ENCODE measurements around the gene KRT82. TPM values are rescaled to one million over a fixed set of nuclear protein-coding genes. Genes with fewer than 3 reads are reported as not detected.

Gene KRT82
- total RNA-seq, 1 donor from 2014 or later = not detected

- DNase-seq (ENCODE audit: low spot score, unreplicated experiment) = no peak
- Mint-ChIP-seq H3K9me3 (ENCODE audit: low read depth) (no peaks in the 10 kb centered on the region), H3K4me1 (ENCODE audit: low read depth) (no peaks in the 10 kb centered on the region), H3K36me3 (ENCODE audit: insufficient read depth) (no peaks in the 10 kb centered on the region), H3K27me3 (peaks cover 36% of the 10 kb centered on the region), H3K27ac (no peak overlapping the region), H3K4me3 (ENCODE audit: low read depth) (no peak overlapping the region)
- no peak for TF ChIP-seq CTCF (IDR thresholded peaks at IDR 0.05; ENCODE audit: unreplicated experiment)
Observed at GRCh38 chr12:52354200-52354599, 51.9 kb downstream of the KRT82 start.

- TF ChIP-seq CTCF (IDR thresholded peaks at IDR 0.05; ENCODE audit: unreplicated experiment) = no peak
- Mint-ChIP-seq H3K27ac (no peak overlapping the region), H3K27me3 (peaks cover 39% of the 10 kb centered on the region), H3K4me3 (ENCODE audit: low read depth) (no peak overlapping the region), H3K9me3 (ENCODE audit: low read depth) (no peaks in the 10 kb centered on the region), H3K36me3 (ENCODE audit: insufficient read depth) (no peaks in the 10 kb centered on the region), H3K4me1 (ENCODE audit: low read depth) (peaks cover under 1% of the 10 kb centered on the region)
- no peak for DNase-seq (ENCODE audit: low spot score, unreplicated experiment)
Observed at GRCh38 chr12:52353766-52354165, 52.4 kb downstream of the KRT82 start.

GRCh38 chr12:52352951-52353350 lies 53.2 kb downstream of the KRT82 start:
- H3K27me3 Mint-ChIP-seq = peaks cover 40% of the 10 kb centered on the region
- H3K9me3 Mint-ChIP-seq (ENCODE audit: low read depth) = no peaks in the 10 kb centered on the region
- H3K4me1 Mint-ChIP-seq (ENCODE audit: low read depth) = peaks cover 7% of the 10 kb centered on the region
- H3K4me3 Mint-ChIP-seq (ENCODE audit: low read depth) = no peak overlapping the region
- DNase-seq (ENCODE audit: low spot score, unreplicated experiment) = no peak
- no peak overlapping the region for H3K27ac Mint-ChIP-seq
- H3K36me3 Mint-ChIP-seq (ENCODE audit: insufficient read depth) = no peaks in the 10 kb centered on the region
- no peak for TF ChIP-seq CTCF (IDR thresholded peaks at IDR 0.05; ENCODE audit: unreplicated experiment)

- H3K9me3 Mint-ChIP-seq (ENCODE audit: low read depth) = no peaks in the 10 kb centered on the region
- H3K4me1 Mint-ChIP-seq (ENCODE audit: low read depth) = peaks cover 17% of the 10 kb centered on the region
- H3K36me3 Mint-ChIP-seq (ENCODE audit: insufficient read depth) = no peaks in the 10 kb centered on the region
- TF ChIP-seq CTCF (IDR thresholded peaks at IDR 0.05; ENCODE audit: unreplicated experiment) = no peak
- H3K27me3 Mint-ChIP-seq = peaks cover 37% of the 10 kb centered on the region
- no peak overlapping the region for H3K27ac Mint-ChIP-seq
- H3K4me3 Mint-ChIP-seq (ENCODE audit: low read depth) = no peak overlapping the region
- no peak for DNase-seq (ENCODE audit: low spot score, unreplicated experiment)
Observed at GRCh38 chr12:52351196-52352059, 54.7 kb downstream of the KRT82 start.

- DNase-seq (ENCODE audit: low spot score, unreplicated experiment) = no peak
- TF ChIP-seq CTCF (IDR thresholded peaks at IDR 0.05; ENCODE audit: unreplicated experiment) = no peak
- Mint-ChIP-seq H3K4me3 (ENCODE audit: low read depth) (no peak overlapping the region), H3K27ac (no peak overlapping the region), H3K9me3 (ENCODE audit: low read depth) (no peaks in the 10 kb centered on the region), H3K4me1 (ENCODE audit: low read depth) (peaks cover 20% of the 10 kb centered on the region), H3K36me3 (ENCODE audit: insufficient read depth) (no peaks in the 10 kb centered on the region), H3K27me3 (peaks cover 37% of the 10 kb centered on the region)
Observed at GRCh38 chr12:52350786-52351185, 55.3 kb downstream of the KRT82 start.
